ENCODE data around the gene IL9.

DNA sequence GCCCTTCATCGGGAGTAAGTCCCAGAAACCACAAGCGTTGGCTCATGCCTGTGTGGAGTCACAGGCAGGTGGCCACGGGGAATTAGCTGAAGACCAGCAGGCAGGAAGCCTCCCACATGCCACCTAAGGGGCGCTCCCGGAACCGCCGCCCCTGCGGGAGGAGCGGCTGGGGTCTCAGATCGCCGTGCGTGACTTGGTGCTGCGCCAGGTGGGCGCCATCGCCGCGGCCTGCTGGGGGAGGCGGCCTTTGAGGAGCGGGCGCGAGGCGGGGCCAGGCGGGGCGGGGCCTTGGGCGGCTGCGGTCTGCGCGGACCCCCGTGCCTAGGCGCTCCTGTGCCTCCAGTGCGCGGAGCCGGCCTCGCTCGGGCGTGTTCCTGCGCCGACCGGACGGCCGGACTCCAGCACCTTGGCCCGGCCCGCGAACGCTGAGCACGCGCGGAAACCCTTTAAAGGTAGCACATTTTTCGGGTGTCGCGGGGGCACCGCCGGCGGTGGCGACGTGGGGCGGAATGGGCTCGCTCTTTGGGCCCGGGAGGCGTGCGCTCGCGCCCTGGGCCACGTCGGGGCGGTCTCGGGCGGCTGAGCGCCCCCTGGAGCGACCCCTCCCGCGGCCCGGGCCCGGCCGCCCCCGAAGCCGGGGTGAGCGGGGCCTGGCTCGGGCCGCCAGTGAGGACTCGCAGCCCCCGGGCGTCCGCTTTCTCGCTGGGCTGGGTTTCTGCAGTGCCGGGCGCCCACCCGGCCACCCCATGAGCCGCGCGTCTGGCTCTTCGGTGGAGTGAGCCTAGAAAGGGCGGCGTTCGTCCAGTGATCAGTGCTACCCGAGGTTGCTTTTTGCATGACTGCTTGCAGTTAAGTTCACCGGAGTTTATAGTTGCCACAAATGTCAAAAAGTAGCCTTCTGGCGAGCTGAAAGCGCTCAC lies 34.6 kb upstream of the IL9 start:
- TF ChIP-seq, protein P1, sequence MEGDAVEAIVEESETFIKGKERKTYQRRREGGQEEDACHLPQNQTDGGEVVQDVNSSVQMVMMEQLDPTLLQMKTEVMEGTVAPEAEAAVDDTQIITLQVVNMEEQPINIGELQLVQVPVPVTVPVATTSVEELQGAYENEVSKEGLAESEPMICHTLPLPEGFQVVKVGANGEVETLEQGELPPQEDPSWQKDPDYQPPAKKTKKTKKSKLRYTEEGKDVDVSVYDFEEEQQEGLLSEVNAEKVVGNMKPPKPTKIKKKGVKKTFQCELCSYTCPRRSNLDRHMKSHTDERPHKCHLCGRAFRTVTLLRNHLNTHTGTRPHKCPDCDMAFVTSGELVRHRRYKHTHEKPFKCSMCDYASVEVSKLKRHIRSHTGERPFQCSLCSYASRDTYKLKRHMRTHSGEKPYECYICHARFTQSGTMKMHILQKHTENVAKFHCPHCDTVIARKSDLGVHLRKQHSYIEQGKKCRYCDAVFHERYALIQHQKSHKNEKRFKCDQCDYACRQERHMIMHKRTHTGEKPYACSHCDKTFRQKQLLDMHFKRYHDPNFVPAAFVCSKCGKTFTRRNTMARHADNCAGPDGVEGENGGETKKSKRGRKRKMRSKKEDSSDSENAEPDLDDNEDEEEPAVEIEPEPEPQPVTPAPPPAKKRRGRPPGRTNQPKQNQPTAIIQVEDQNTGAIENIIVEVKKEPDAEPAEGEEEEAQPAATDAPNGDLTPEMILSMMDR (IDR thresholded peaks at IDR 0.05) = no peak
- no peak for TF ChIP-seq POLR2A (IDR thresholded peaks at IDR 0.05)
